ENCODE measurements around the gene PTTG1. TPM values are rescaled to one million over a fixed set of nuclear protein-coding genes. Genes with fewer than 3 reads are reported as not detected.
A peak's percentile ranks its signal among the peaks of the same experiment; 100 is the strongest.

PTTG1 gene
- total and polyA plus RNA-seq, 2 experiments from 2014 or later: 394 to 620 TPM

GRCh38 chr5:160460377-160461049 lies 38.9 kb downstream of the PTTG1 start:
- Histone ChIP-seq H3K4me1 (ENCODE audit: insufficient read depth) (no peaks in the 10 kb centered on the region), H2AFZ (no peak overlapping the region), H3K9me2 (ENCODE audit: insufficient read depth) (no peaks in the 10 kb centered on the region), H3F3A (replicated peaks; ENCODE audit: low read depth) (no peaks in the 10 kb centered on the region), H4K20me1 (replicated peaks; ENCODE audit: insufficient read depth) (no peaks in the 10 kb centered on the region), H3K27ac (ENCODE audit: low read depth) (no peak overlapping the region), H3K27me3 (ENCODE audit: insufficient read depth) (no peaks in the 10 kb centered on the region), H3K4me2 (no peak overlapping the region), H3K36me3 (ENCODE audit: insufficient read depth) (no peaks in the 10 kb centered on the region), H3K4me3 (no peak overlapping the region), H3K79me2 (replicated peaks; ENCODE audit: insufficient read depth) (no peaks in the 10 kb centered on the region)
- no peak overlapping the region for H3K27ac Mint-ChIP-seq
- peak; percentile 15 for DNase-seq (ENCODE audit: low spot score)
- H3K36me3 Mint-ChIP-seq (ENCODE audit: low read depth): no peaks in the 10 kb centered on the region
- no peaks in the 10 kb centered on the region for H3K4me1 Mint-ChIP-seq
- peaks cover 12% of the 10 kb centered on the region; the same call in 2 of the 3 replicates for H3K9me3 Mint-ChIP-seq
- no peaks in the 10 kb centered on the region for H3K27me3 Mint-ChIP-seq (ENCODE audit: insufficient read depth, low read depth, poor library complexity)
- no peak for ATAC-seq
- TF ChIP-seq CREB1 (CRISPR knock-in tag; IDR thresholded peaks at IDR 0.05; ENCODE audit: low read depth) (no peak), JUNB (IDR thresholded peaks at IDR 0.05; ENCODE audit: unreplicated experiment) (no peak), CTCF (conservative IDR thresholded peaks at IDR 0.05; ENCODE audit: low read depth in 2 of 2) (peak; percentile 17 to 36; a peak in 1 of 4 replicates), EZH2 (IDR thresholded peaks at IDR 0.05; ENCODE audit: low read depth, unreplicated experiment) (no peak), ZNF462 (CRISPR knock-in tag; IDR thresholded peaks at IDR 0.05) (no peak)
- no peak overlapping the region for H3K4me3 Mint-ChIP-seq
